ENCODE data around the gene HNRNPUL2. TPM values are rescaled to one million over a fixed set of nuclear protein-coding genes. Genes with fewer than 3 reads are reported as not detected.
"Not testable (repeated sequence)": the region's sequence is repeated elsewhere in the genome, so short reads cannot be mapped to it uniquely, and the experiment has no call there.

Gene HNRNPUL2
- total RNA-seq, result 60.3 to 62.0 TPM (median 61.5 TPM) in 3 replicates

DNA sequence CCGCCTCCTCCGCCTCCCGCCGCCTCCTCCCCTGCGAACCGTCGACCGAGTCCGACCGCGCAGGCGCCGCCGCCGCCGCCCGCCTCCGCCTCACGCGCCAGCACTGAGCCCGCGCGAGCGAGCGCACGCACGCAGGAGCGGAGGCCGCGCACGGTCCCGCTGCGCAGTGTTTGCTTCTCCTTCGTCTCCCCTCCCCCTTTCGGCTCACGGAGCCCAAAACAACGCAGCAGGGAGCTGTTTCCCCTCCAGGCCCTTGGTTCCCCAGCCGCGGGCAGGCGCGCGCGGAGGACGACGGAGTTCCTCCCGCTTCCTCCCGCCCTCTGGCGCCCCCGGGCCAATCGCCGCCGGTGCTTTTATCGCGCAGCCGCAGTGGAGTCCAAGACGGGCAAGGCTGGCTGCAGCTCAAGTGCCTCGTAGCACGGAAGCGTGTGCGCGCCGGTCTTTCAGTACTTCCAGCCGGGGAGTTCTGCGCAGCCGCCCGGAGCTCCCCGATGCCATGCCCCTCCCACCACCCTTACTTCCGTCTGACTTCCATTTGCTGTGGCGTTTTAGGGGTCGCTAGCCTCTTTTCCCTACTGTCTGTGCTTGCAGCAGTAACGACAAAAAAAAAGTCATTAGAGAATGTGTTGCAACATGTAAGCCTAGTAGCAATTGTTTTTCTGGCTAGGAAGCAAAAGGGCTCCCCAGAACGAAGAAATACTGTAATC is at the start of gene HNRNPUL2:
Gene HNRNPUL2 (minus strand): TSS at position 293 of the 707 bp plus-strand sequence. CDS start 301 bp downstream, outside the sequence.
- Mint-ChIP-seq H3K36me3 (peaks cover 10% of the 10 kb centered on the region), H3K27me3 (ENCODE audit: low read depth) (no peaks in the 10 kb centered on the region), H3K4me1 (peaks cover 46% of the 10 kb centered on the region), H3K9me3 (no peaks in the 10 kb centered on the region), H3K27ac (peak within 1 kb of the TSS; percentile 100), H3K4me3 (peak within 1 kb of the TSS; percentile 95)
- peak; percentile 98 to 99 for DNase-seq (ENCODE audit: low spot score in 2 of 2, unreplicated experiment in 2 of 2)
- TF ChIP-seq, protein P1, sequence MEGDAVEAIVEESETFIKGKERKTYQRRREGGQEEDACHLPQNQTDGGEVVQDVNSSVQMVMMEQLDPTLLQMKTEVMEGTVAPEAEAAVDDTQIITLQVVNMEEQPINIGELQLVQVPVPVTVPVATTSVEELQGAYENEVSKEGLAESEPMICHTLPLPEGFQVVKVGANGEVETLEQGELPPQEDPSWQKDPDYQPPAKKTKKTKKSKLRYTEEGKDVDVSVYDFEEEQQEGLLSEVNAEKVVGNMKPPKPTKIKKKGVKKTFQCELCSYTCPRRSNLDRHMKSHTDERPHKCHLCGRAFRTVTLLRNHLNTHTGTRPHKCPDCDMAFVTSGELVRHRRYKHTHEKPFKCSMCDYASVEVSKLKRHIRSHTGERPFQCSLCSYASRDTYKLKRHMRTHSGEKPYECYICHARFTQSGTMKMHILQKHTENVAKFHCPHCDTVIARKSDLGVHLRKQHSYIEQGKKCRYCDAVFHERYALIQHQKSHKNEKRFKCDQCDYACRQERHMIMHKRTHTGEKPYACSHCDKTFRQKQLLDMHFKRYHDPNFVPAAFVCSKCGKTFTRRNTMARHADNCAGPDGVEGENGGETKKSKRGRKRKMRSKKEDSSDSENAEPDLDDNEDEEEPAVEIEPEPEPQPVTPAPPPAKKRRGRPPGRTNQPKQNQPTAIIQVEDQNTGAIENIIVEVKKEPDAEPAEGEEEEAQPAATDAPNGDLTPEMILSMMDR (IDR thresholded peaks at IDR 0.05; ENCODE audit: unreplicated experiment), result no peak

- H3K4me1 Mint-ChIP-seq, result peaks cover 8% of the 10 kb centered on the region
- TF ChIP-seq, protein P1 (IDR thresholded peaks at IDR 0.05; ENCODE audit: unreplicated experiment), result no peak
- H3K27ac Mint-ChIP-seq, result no peak overlapping the region
- no peak for DNase-seq (ENCODE audit: low spot score in 2 of 2, unreplicated experiment in 2 of 2)
- no peaks in the 10 kb centered on the region for H3K9me3 Mint-ChIP-seq
- peaks cover 24% of the 10 kb centered on the region for H3K36me3 Mint-ChIP-seq
- no peak overlapping the region for H3K4me3 Mint-ChIP-seq
- H3K27me3 Mint-ChIP-seq (ENCODE audit: low read depth), result no peaks in the 10 kb centered on the region
Observed at GRCh38 chr11:62775646-62776045, 48.4 kb upstream of the HNRNPUL2 start.

DNA sequence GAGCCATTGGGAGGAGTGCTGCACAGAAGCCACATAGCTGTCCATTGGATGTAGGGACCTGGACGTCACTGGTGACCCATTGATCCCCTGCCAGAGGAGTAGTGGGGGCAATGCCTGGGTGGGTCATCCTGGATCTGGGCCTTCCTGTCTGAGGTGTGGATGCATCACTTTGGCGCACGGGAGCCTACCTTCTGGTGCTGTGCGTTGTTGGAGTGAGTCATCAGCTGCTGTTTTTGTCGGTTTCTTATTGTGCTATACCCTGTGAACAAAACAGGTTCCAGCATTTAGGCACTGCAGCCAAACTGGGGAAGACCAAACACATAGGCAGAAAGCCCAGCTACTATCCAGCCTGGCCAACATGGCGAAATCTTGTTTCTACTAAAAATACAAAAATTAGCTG is 47.1 kb upstream of the HNRNPUL2 start:
- no peaks in the 10 kb centered on the region for H3K27me3 Mint-ChIP-seq (ENCODE audit: low read depth)
- no peaks in the 10 kb centered on the region for H3K9me3 Mint-ChIP-seq
- TF ChIP-seq, protein P1 (IDR thresholded peaks at IDR 0.05; ENCODE audit: unreplicated experiment), result no peak
- DNase-seq (ENCODE audit: low spot score in 2 of 2, unreplicated experiment in 2 of 2), result no peak
- no peak overlapping the region for H3K4me3 Mint-ChIP-seq
- peaks cover 21% of the 10 kb centered on the region for H3K36me3 Mint-ChIP-seq
- H3K27ac Mint-ChIP-seq, result no peak overlapping the region
- H3K4me1 Mint-ChIP-seq, result peaks cover 18% of the 10 kb centered on the region

- H3K36me3 Mint-ChIP-seq, result peaks cover 12% of the 10 kb centered on the region
- peak within 1 kb of the TSS; percentile 80 for H3K4me3 Mint-ChIP-seq
- no peaks in the 10 kb centered on the region for H3K27me3 Mint-ChIP-seq (ENCODE audit: low read depth)
- H3K4me1 Mint-ChIP-seq, result peaks cover 18% of the 10 kb centered on the region
- peak within 1 kb of the TSS; percentile 98 for H3K27ac Mint-ChIP-seq
- no peaks in the 10 kb centered on the region for H3K9me3 Mint-ChIP-seq
- peak; percentile 91 to 92 for DNase-seq (ENCODE audit: low spot score in 2 of 2, unreplicated experiment in 2 of 2)
- TF ChIP-seq, protein P1 (IDR thresholded peaks at IDR 0.05; ENCODE audit: unreplicated experiment), result no peak
Observed at GRCh38 chr11:62771144-62772021, 44.1 kb upstream of the HNRNPUL2 start, which contains the start of gene TAF6L. Gene TAF6L (plus strand): TSS chr11:62771396. CDS start chr11:62775784, 4,388 bp downstream.

DNA sequence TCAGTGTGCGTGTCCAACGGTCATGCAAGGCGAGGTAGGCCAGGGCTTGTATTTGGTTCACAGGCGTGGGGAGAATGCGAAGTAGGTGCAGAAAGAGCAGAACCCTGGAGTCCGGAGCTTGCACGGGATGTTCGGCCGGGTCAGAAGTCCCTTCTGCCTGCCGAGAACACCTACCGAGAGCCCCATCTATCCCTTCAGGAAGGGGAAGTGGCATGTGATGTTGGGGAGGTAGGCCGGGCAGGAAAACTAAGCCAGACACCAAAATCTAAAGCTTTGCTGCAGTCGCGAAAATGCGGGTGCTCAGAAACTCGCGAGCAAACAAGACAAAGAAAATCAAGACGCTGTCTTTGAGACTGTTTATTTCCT is 43.5 kb upstream of the HNRNPUL2 start:
- DNase-seq (ENCODE audit: low spot score in 2 of 2, unreplicated experiment in 2 of 2), result peak in 1 of 2 experiments; percentile 46
- H3K4me1 Mint-ChIP-seq, result peaks cover 18% of the 10 kb centered on the region

DNA sequence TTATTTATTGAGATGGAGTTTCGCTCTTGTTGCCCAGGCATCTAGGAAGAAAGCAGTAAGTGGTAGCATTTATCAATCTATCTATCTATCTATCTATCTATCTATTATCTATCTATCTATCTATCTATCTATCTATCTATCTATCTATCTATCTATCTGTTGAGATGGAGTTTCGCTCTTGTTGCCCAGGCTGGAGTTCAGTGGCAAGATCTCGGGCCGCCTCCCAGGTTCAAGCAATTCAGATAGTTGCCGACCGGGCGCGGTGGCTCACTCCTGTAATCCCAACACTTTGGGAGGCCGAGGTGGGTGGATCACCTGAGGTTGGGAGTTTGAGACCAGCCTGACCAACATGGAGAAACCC is 33.6 kb upstream of the HNRNPUL2 start:
- Mint-ChIP-seq H3K27ac (peak overlapping the region; percentile 30), H3K4me3 (peak overlapping the region; percentile 97), H3K4me1 (peaks cover 14% of the 10 kb centered on the region), H3K36me3 (peaks cover 10% of the 10 kb centered on the region)
- not testable (repeated sequence) for H3K27me3 Mint-ChIP-seq (ENCODE audit: low read depth); DNase-seq (ENCODE audit: low spot score in 2 of 2, unreplicated experiment in 2 of 2); H3K9me3 Mint-ChIP-seq

More for the DNA sequence above, 43.5 kb upstream of the HNRNPUL2 start:
- TF ChIP-seq, protein P1 (IDR thresholded peaks at IDR 0.05; ENCODE audit: unreplicated experiment), result no peak
- Mint-ChIP-seq H3K27me3 (ENCODE audit: low read depth) (no peaks in the 10 kb centered on the region), H3K4me3 (peak overlapping the region; percentile 80), H3K9me3 (no peaks in the 10 kb centered on the region), H3K27ac (peak overlapping the region; percentile 98), H3K36me3 (peaks cover 14% of the 10 kb centered on the region)
